ENCODE results near the gene RRP12.

RRP12 gene

DNA sequence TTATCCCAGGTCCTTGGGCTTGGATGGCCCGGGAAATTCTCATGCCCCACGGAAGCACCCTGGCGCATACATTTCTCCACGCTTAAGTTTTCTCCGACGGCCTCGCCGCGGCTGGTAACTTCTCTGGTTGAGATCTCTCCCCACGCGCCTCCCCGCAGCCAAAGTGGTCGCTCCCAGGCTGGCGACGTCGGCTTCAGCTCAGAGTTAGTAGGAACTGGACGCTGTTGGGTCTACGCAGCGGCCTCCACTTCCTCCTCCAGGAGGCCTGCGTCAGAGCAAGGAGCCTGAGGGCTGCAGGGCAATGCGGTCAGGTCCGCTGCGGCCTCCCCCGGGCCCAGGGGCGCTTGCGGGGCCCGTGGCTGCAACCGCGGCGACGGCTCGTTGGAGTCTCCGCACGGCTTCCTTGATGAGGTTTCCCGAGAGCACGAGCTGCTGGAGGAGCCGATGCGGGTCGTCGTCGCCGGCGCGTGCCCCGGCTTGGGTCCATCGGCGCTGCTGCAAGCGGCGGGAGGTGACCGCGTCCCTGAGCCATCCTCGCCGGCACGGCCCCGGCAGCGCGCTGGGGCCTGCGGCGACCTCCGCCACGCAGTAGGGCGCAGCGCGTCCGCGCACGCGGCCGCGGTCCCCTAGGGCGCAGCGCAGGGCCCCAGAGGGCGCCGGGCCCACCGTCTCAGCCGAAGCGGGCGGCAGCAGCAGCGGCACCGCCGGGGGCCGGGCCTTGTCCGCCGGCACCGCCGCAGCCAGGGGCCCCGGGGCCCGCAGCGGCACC is 67.4 kb downstream of the RRP12 start:
- peak; percentile 60 to 63 for DNase-seq

DNA sequence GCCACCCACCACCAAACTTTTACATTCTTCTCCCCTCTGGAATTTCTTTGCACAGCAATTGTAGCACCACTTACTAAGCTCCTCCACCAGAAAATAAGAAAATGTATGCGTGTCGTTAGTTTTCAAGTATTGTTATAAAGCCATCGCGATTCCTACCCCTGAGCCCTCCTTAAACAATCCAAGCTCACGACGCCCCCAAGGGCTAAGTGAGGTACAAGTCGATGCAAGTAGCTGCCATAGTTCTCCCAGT is 67.9 kb downstream of the RRP12 start:
- DNase-seq, result peak in 1 of 2 experiments; percentile 50

DNA sequence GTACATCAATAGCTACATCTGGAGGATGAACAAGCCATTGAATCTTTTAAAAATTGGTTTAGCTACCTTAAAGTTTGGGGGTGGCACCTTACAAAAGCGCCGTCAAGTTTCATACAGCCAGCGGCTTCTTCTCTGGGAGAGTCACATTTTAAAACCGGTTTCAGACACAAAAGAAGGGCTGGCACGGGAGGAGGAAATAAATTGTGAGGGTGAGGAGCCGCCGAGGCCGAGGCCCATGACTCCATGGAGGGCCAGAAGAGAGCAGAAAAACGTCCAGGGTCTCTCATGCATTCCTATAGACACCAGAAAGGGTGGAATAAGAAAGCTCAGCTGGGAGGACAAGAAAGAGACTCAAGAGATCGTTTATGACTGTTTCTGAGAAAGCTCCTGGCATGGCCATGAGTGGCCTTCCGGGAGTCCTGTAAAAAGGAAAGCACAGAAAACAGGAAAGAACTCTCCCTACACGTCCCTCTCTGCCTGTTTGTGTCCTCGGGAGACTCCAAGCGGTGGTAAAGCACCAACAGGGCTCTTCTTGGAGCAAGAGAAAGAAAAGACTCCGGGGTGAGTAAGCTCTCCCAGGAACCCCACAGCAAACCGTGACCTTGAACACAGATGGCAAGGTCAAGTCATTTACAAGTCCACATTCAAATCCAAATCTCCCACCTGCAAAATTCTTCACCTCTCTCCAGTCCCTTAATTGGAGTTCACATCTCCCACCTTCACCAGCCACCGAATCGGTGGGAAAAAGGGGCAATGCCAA is 68.4 kb downstream of the RRP12 start:
- peak; percentile 18 to 22 for DNase-seq

DNA sequence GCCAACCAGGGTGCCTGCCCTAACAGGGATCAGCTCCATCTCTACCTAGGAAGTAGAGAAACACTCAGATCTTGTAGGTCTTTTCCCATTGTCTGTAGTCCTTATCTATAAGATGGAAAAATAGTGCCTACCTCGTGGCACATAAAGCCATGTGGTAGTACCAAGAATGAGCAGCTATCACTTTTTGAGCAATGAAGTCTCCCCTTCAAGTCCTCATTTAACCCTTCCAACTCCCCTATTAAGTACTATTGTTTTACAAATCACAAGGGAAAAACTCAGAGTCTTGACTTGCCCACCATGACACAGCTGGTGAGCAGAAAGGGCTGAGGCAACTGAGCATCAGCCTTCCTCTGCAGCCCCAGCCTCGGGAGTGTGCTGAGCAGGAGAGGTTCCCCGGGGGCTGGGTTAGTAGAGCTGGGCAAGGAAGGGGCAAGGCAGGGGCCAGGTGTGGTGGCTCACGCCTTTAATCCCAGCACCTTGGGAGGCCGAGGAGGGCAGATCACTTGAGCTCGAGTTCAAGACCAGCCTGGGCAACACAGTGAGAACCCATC is 69.9 kb downstream of the RRP12 start:
- no peak for DNase-seq

DNA sequence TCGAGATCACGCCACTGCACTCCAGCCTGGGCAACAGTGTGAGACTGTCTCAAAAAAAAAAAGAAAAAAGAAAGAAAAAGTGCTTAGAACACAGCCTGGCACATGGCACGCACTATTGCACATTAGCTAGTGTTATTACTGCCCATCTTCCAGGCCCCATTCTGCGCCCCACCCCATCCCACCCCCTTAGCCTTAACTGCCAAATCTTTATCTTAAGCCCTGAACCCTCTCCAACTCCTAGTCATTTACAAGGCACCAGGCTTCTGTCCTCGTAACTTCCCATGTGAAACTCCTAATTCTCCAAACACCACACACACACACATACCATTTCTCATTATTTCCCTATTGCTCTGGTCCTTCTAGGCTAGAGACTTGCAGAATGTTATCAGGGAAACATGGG is 71.4 kb downstream of the RRP12 start:
- DNase-seq, result no peak

DNA sequence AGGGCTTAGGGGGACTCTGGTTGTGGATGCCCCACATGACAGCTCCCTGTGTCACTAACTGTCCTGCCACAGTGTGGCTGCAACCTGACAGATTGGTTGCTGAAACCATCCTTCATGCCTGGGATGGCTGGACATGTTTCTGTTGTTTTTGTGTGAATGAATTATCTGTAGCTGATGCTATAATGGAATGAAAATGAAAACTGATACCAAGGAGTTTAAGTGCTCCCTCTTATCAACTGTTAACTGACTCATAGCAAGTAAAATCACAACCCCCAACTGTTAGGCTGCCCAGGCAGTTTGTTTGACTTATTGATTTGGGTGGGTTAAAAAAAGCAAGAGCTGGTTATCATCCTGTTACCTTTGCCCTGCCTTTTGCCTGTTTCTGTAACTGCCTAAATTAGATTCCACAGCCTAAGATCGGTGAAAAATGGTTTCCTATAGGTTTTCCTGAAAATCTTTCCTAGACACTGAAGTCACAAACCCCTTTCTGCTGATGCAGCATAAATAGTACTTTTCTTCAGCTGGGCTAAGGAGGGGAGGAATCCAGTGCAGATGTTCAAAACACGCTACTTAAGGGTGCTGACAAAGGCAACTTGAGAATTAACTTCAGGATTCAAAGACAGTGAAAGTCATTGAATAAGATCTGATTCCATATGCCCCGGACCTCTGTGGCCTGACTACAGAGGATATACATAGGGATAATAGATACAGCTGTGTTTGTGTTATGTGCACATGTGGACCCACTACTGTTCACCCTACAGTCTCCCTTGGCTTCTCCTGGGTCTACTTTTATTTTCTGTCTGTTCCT is 72.3 kb downstream of the RRP12 start:
- no peak for DNase-seq

DNA sequence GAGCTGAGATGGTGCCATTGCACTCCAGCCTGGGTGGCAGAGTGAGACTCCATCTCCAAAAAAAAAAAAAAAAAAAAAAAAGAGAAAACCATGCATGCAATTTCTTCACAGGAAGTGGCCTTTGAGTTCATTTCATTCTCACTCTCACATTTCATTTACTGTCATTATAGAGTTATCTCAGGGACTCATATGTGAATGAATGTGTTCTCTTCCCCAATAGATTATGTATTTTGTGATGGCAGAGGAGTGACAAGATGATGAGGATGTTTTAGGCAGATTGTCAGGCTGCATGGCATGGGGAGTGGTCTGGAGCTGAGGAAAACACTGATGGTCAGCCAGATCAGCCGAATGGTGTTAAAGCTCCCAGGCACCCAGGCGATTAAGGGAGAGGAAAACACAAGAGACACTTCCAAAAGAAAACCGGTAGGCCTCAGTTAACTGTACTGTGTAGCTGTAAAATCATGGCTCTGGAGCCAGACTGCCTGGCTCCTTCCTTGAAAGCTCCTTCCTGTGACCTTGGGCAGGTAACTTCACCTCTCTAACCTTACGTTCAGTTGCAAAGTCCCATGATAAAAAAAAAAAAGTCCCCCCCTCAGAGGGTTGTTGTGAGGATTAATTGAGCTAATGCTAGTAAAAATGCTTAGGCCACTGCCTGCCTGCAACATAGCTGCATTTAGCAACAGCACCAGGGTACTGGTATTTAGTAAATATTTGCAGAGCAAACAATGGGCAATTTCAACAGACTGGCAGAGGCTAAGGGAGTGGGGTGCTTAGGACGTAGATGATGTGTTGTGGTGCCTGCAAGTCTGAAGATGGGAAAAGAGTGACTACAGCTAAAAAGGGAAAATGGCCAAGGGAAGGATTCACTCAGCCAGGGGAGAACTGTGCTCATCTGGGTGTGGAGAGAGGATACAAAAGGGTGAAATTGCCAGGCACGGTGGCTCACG is 73.5 kb downstream of the RRP12 start:
- peak in 1 of 2 experiments; percentile 12 for DNase-seq

DNA sequence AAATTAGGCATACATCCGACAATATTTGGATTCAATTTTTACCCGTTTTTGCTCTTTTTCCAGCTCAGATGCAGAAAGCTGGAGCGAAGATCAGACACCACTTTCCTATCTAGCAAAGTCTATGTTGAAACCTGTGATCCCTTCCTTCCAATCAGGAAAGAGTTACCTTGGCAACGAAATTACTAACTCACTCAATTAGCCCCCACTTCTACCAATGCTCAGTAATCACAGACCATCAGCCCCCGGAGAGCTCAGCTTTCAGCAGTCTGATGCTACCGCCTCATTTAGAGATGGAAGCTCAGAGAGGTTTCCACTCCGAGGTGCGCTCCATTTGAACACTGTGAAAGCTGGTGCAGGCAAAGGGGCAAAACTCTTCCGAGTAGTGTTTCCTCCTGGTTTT is 75.4 kb downstream of the RRP12 start:
- no peak for DNase-seq

DNA sequence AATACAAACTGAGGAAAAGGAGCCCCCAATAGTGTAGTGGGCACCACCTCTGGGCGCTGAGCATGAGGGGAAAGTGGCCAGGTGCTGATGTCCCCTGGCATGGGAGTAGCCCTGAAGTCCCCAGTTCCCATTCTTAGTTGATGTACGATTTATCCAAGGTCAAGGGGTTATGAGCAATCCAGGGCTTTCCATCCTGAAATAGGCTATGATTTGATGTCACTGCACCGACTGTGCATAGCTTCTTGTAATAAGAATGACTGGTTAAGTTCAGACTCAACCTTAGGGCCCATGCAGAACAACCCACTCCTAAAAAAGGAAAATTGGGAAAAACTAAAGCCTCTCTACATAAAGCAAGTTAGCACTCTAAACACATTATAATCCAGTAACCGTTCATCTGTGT is 77.6 kb downstream of the RRP12 start:
- no peak for DNase-seq

DNA sequence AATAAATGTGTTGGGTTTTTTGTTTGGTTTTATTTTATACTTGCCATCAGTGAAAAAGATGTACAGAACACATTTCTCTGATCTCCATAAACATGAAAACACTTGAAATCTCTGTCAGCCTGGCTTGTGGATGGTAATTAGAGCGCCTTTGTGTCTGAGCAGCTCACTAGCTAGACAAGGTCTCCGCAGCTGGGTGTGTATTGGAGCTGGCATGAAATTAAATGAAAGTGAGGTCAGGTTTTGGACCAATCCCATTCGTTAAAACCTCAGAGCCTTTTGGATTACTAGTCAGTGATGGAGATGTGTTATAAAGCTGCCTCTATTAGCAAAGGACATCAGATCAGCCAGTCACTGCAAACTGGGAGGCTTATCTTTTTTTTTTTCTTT is 79.3 kb downstream of the RRP12 start:
- DNase-seq, result no peak

DNA sequence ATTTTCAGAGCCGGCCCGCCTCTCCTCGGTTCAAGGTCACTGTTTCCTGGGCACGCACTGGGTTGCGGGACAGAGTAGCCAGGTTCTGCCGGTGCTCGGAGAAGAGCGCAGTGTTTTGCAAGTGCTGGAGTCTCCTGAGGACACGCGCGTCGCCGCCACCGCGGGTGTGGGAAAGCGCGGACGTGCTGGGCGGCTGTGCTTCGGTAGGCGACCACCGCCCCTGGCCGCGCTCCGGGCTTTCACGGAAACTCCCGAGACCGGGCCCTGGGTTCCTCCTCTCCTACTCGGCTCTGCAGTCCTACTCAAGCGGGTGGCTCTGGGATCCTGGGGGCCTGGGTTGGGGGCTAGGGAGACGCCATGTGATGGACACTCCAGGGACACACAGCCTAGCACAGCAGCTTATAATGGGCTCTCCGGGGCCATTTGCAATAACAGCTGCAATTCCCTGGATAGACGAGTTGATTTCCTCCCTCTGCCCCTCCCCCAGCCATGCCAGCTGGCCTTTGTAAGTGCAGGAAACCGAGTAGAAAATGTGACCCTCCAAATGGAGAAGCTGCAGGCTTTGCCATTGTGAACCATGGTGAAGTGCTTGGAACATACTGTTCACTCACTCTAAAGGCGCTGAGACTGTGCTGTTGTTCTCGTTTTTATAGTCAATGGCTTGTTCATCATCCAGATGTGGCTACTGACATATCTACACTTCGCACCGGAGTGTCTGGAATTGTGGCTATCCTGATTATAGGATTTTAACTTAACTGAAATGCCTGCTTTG is 79.9 kb downstream of the RRP12 start:
- DNase-seq, result peak; percentile 57 to 71

DNA sequence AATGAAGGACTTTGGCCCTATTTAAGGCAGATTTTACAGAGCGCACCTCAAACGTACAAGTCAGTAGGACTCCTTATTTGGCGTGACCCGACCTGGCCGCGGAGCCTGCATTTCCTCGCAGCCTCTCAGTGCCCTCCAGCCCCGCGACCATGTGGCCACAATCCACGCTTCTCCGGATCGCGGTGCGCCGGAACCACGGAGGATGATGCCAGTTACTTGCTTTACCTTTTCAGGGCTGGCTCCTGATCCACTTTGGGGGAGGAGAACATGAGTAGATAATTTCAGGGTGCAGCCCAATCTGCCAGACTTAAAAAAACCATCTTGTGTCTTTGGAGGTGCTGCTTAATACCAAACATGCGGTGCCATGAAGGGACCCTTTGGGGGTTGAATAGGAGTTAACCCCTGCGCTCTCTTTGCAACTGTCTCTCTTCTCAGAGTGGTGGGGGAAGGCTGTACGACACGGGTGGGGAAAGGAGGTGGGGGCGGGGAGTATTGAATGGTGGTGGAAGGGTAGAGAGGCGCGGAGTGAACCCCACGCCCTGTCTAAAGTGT is 80.6 kb downstream of the RRP12 start:
- peak; percentile 42 to 52 for DNase-seq

DNA sequence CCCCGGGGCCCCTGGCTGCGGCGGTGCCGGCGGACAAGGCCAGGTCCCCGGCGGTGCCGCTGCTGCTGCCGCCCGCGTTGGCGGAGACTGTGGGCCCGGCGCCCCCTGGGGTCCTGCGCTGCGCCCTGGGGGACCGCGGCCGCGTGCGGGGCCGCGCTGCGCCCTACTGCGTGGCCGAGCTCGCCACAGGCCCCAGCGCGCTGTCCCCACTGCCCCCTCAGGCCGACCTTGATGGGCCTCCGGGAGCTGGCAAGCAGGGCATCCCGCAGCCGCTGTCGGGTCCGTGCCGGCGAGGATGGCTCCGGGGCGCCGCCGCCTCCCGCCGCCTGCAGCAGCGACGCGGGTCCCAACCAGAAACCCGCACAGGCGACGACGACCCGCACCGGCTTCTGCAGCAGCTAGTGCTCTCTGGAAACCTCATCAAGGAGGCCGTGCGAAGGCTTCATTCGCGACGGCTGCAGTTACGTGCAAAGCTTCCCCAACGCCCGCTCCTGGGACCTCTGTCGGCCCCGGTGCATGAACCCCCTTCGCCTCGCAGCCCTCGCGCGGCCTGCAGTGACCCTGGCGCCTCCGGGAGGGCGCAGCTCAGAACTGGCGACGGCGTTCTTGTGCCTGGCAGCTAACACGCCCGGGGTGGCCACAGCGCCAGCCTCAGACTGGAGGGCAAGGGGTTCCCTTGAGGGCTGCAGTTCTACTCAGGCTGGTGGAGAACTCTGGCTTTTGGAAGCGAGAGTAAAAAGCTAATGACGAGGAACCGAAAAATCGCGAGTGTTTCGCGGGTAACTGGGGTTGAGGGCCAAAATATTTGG is 81.3 kb downstream of the RRP12 start:
- DNase-seq, result peak; percentile 49 to 62

DNA sequence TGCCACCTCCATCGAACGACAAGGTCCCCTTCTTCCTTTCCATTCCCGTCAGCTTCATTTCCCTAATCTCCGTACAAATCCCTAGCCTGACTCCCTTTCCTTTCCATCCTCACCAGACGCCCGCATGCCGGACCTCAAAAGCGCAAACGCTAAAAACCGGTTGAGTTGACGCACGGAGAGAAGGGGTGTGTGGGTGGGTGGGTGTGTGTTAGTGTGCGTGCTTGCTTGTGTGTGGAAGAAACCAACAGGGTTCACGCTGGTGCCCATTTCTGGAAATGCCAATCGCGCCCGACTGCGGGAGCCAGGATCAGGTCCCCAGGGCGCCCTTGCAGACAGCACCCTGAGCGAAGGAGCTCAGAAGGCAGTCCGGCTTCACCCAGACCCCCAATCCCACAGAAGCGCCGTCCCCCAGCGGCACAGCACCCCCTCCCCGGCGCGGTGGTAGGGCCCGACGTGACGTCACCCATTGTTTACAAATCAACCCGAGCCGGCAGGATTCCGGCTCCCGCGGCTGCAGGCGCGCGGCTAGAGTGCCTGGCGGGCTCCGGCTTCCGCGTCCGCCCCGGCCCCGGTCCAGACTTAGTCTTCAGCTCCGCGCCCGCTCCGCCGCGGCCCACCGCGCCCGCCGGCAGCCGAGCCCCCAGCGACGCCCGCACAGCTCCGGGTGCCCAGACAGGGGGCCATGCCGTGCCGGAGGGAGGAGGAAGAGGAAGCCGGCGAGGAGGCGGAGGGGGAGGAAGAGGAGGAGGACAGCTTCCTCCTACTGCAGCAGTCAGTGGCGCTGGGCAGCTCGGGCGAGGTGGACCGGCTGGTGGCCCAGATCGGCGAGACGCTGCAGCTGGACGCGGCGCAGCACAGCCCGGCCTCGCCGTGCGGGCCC is 82.1 kb downstream of the RRP12 start, which contains the start of gene FRAT1:
Gene FRAT1 (plus strand): TSS at position 500 of the 880 bp plus-strand sequence. CDS start 183 bp downstream, at position 683.
- peak; percentile 49 to 69 for DNase-seq

DNA sequence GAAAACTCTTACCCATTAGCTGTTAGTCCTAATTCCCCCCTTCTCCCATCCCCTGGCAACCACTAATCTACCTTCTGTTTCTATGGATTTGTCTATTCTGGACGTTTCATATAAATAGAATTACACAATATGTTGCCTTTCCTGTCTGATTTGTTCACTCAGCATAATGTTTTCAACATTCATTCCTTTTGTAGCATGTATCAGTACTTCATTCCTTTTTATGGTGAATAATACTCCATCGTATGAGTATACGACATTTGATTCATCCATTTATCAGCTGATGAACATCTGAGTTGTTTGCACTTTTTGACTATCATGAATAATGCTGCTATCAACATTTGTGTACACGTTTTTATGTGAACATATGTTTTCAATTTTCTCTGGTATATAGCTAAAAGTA is 86.5 kb downstream of the RRP12 start:
- peak in 1 of 2 experiments; percentile 4 for DNase-seq

DNA sequence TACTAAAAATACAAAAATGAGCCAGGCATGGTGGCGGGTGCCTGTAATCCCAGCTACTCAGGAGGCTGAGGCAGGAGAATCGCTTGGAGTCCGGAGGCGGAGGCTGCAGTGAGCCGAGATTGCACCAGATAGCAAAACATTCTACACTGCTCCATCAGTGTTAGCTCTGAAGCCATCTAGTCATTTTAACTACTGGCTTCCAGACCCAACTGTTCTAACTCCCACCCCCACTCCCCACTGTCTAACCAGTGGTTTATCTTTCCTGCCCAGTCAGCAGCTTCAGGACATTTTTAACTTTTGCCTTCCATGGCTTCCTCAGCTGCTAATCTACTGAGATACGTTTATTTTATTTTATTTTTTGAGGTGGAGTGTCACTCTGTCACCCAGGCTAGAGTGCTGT is 88.2 kb downstream of the RRP12 start:
- DNase-seq, result no peak

DNA sequence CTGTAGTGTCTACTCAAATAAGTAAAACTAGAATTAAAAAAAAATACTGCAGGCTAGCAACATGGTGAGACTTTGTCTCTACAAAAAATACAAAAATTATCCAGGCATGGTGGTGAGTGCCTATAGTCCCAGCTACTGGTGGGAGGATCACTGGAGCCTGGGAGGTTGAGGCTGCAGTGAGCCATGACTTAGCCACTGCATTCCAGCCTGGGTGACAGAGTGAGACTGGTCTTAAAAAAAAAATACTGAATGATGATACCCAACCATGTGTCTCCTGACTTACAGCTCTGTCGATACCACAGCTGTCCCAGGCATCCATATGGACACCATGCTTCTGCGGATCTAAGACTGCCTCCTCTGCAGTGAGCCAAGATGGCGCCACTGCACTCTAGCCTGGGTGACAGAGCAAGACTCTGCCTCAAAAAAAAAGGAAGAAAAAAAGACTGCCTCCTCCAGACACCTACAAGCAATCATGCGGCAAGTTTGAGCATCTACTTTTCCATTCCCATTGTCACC is 90.0 kb downstream of the RRP12 start:
- DNase-seq, result no peak

DNA sequence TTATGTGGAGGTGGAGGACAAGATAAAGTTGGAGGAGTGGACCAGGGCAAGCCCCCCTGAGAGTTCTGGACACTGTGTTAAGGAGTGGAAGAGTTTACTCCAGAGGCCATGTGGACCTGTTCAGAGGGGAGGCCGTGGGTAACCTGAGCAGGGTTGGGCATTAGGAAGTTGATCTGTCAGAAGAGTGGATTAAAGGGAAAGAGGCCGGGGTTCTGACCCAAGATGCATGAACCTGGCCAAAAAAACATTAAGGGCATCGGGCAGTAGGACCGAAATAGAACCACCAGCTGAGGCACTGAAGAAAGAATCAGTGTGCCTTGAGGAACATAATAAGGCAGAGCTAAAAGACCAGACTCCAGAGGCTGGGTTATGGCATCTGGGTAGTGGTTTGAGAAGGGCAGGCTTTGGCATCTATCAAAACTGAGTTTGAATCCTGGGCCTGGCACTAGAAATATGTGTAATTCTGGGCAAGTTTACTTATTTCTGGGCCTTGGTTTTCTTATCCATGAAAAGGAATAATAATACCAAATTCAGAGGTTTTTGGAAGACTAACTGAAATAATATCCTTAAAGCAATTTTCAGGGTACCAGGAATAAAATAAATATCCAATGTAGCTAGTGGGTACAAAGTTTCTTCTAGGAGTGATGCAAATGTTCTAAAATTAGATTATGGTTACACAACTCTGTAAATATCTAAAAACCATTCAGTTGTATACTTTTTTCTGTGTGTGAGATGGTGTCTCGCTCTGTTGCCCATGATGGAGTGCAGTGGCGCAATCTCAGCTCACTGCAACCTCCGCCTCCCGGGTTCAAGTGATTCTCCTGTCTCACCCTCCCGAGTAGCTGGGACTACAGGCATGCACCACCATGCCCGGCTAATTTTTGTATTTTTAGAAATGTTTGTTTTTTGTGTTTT is 93.0 kb downstream of the RRP12 start:
- DNase-seq, result no peak

All from AML-193 (cell line).